CD4-positive, alpha-beta memory T cell (primary cell): ENCODE results near the gene SPTBN5. TPM values are rescaled to one million over a fixed set of nuclear protein-coding genes. Genes with fewer than 3 reads are reported as not detected.
A peak's percentile ranks its signal among the peaks of the same experiment; 100 is the strongest.

Experiments used
- CTCF ChIA-PET: fragments of 350-600 bp; sonication (Branson Sonifier 250); formaldehyde crosslinking; loops from one replicate; lab custom pipeline; 2021; ENCODE audit warnings: inconsistent platforms; ENCODE audit not compliant: partially characterized antibody; lab: Charles Lee
- POLR2A ChIA-PET: fragments of 350-600 bp; sonication (Branson Sonifier 250); formaldehyde crosslinking; loops from one replicate; lab custom pipeline; 2021; ENCODE audit not compliant: partially characterized antibody; lab: Charles Lee
- DNase-seq, 5 donors: peaks; one replicate each; pipeline versions ENCODE4 v3.0.0 to v3.0.0-alpha.2; 2020 to 2022; ENCODE audit warnings: mixed read lengths in 1 of 5
- H3K27ac ChIP-seq: one replicate; pipeline ENCODE4 v1.7.0; 2013; ENCODE audit warnings: low read depth, low read length
- H3K27me3 ChIP-seq: 2 replicates; pipeline ENCODE4 v1.7.0; 2013; ENCODE audit warnings: mild to moderate bottlenecking, low read length, moderate library complexity; ENCODE audit not compliant: insufficient read depth
- H3K36me3 ChIP-seq: 2 replicates; pipeline ENCODE4 v1.7.0; 2013; ENCODE audit warnings: mild to moderate bottlenecking, low read length, moderate library complexity; ENCODE audit not compliant: insufficient read depth
- H3K4me1 ChIP-seq: 2 replicates; pipeline ENCODE4 v1.7.0; 2013; ENCODE audit warnings: mild to moderate bottlenecking, low read length, moderate library complexity; ENCODE audit not compliant: insufficient read depth
- H3K4me3 ChIP-seq, 2 donors: one replicate each; pipeline ENCODE4 v1.7.0; 2013; ENCODE audit warnings: low read length in 2 of 2, mild to moderate bottlenecking in 1 of 2
- H3K9me3 ChIP-seq, 2 donors: one replicate each; pipeline ENCODE4 v1.7.0; 2013; ENCODE audit warnings: low read length in 2 of 2, control low read depth in 1 of 2; ENCODE audit not compliant: control insufficient read depth in 1 of 2
- H3K27ac Mint-ChIP-seq, 7 donors: one replicate each; pipeline ENCODE4 v1.8.0; 2020 to 2021; ENCODE audit warnings: mixed read lengths in 7 of 7, mild to moderate bottlenecking in 6 of 7, inconsistent platforms in 3 of 7, moderate library complexity in 3 of 7
- H3K27me3 Mint-ChIP-seq, 2 donors: one replicate each; pipeline ENCODE4 v1.8.0; 2020 to 2021; ENCODE audit warnings: mixed read lengths in 2 of 2
- H3K36me3 Mint-ChIP-seq, 2 donors: one replicate each; pipeline ENCODE4 v1.8.0; 2020 to 2021; ENCODE audit warnings: mixed read lengths in 2 of 2, inconsistent platforms in 1 of 2, mild to moderate bottlenecking in 1 of 2
- H3K4me1 Mint-ChIP-seq, 4 donors: one replicate each; pipeline ENCODE4 v1.8.0; 2020 to 2021; ENCODE audit warnings: mixed read lengths in 4 of 4, mild to moderate bottlenecking in 1 of 4
- H3K4me3 Mint-ChIP-seq, 8 donors: one replicate each; pipeline ENCODE4 v1.8.0; 2020 to 2021; ENCODE audit warnings: mixed read lengths in 8 of 8, mild to moderate bottlenecking in 7 of 8, moderate library complexity in 6 of 8, inconsistent platforms in 3 of 8
- H3K9me3 Mint-ChIP-seq, 8 donors: one replicate each; pipeline ENCODE4 v1.8.0; 2020 to 2021; ENCODE audit warnings: mixed read lengths in 8 of 8, mild to moderate bottlenecking in 5 of 8, inconsistent platforms in 3 of 8, moderate library complexity in 1 of 8
- intact Hi-C: fragments of 100-400 bp; cut with micrococcal nuclease; formaldehyde crosslinking; loops from one replicate; pipeline ENCODE4 v1.15.1; 2023
- polyA plus RNA-seq, 2 donors: library from polyadenylated mRNA; unstranded; fragments of 300-500 nt; fragmentation: Illumina TruSeq; gene quantifications; one replicate each; pipeline ENCODE4 v1.2.3, GENCODE V29; 2021
- total RNA-seq, 2 experiments: library from RNA; stranded (reverse); gene quantifications; one replicate each; pipeline ENCODE4 v1.2.3, GENCODE V29; 2021

SPTBN5 gene
- total and polyA plus RNA-seq, 4 experiments from 2014 or later = 0.03 to 2.7 (median 2.4) TPM; not detected in 1

- peak overlapping the region; percentile 94 to 100 (median 100) for H3K27ac Mint-ChIP-seq
- Histone ChIP-seq H3K36me3 (no peaks in the 10 kb centered on the region), H3K4me3 (no peak overlapping the region), H3K27me3 (no peaks in the 10 kb centered on the region), H3K27ac (peak overlapping the region; percentile 97), H3K9me3 (no peaks in the 10 kb centered on the region), H3K4me1 (peaks cover 57% of the 10 kb centered on the region)
- CTCF ChIA-PET = interaction anchor here (1.3 to 10.5 kb wide), 3 partner anchors 10 to 158 kb away, joined by 5 to 127 read pairs (median 7); partner anchors contain the start of gene MAPKBP1
- POLR2A ChIA-PET = interaction anchor here (1.4 to 12.6 kb wide), 2 partner anchors 37 to 63 kb away, joined by 3 to 245 read pairs; partner anchors contain the start of gene EHD4
- no peak for DNase-seq
- H3K36me3 Mint-ChIP-seq = peaks cover 0 to 5% of the 10 kb centered on the region in 2 donors
- no peaks in the 10 kb centered on the region for H3K9me3 Mint-ChIP-seq
- intact Hi-C loops = no loop called here
- H3K27me3 Mint-ChIP-seq = no peaks in the 10 kb centered on the region
- H3K4me3 Mint-ChIP-seq = peak overlapping the region in 1 of 8 donors; percentile 12
- peaks cover 32 to 53% (median 49%) of the 10 kb centered on the region in 4 donors for H3K4me1 Mint-ChIP-seq
Observed at GRCh38 chr15:41932511-41933289, 38.8 kb upstream of the SPTBN5 start.

DNA sequence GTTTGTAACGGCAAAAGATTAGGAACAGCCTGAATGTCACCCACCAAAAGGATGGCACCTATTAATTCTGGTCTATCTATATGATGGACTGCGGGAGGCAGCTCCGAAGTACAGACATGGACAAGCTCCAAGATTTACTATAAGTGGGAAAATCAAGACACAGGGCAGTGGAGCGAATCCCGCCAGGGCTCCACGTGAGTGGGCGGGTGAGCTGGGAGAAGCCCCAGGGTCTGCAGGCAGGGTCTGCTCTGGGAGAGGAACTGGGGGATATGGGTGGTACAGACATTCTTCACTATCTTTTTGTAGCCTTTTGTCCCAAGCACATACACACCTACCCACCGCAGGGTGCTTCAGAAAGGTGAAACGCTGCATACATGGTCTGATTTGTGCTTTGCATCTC lies 38.2 kb upstream of the SPTBN5 start:
- peak overlapping the region in 6 of 7 donors; percentile 47 to 100 (median 87) for H3K27ac Mint-ChIP-seq
- no peak overlapping the region for H3K4me3 ChIP-seq
- DNase-seq = no peak
- H3K27ac ChIP-seq = no peak overlapping the region
- H3K4me1 Mint-ChIP-seq = peaks cover 27 to 52% (median 45%) of the 10 kb centered on the region in 4 donors
- no peaks in the 10 kb centered on the region for H3K9me3 ChIP-seq
- POLR2A ChIA-PET = interaction anchor here (1.4 to 12.6 kb wide), 3 partner anchors 27 to 62 kb away, joined by 3 to 245 read pairs (median 3); partner anchors contain the start of gene EHD4
- peaks cover 0 to 3% of the 10 kb centered on the region in 2 donors for H3K36me3 Mint-ChIP-seq
- intact Hi-C loops = no loop called here
- CTCF ChIA-PET = interaction anchor here (0.9 to 10.5 kb wide), 4 partner anchors 16 to 159 kb away, joined by 3 to 127 read pairs (median 4); no protein-coding TSS in a partner anchor
- H3K27me3 ChIP-seq = no peaks in the 10 kb centered on the region
- no peaks in the 10 kb centered on the region for H3K36me3 ChIP-seq
- H3K4me1 ChIP-seq = peaks cover 53% of the 10 kb centered on the region
- no peaks in the 10 kb centered on the region for H3K27me3 Mint-ChIP-seq
- no peaks in the 10 kb centered on the region for H3K9me3 Mint-ChIP-seq
- no peak overlapping the region for H3K4me3 Mint-ChIP-seq

GRCh38 chr15:41930867-41931222 lies 37.0 kb upstream of the SPTBN5 start:
- Mint-ChIP-seq H3K4me1 (peaks cover 28 to 52% (median 46%) of the 10 kb centered on the region in 4 donors), H3K27ac (no peak overlapping the region), H3K9me3 (no peaks in the 10 kb centered on the region), H3K36me3 (peaks cover 0 to 8% of the 10 kb centered on the region in 2 donors), H3K4me3 (no peak overlapping the region), H3K27me3 (no peaks in the 10 kb centered on the region)
- no peaks in the 10 kb centered on the region for H3K9me3 ChIP-seq
- POLR2A ChIA-PET = interaction anchor here (1.6 to 12.6 kb wide), 2 partner anchors 26 to 39 kb away, joined by 3 to 245 read pairs; partner anchors contain the start of gene EHD4
- H3K27me3 ChIP-seq = no peaks in the 10 kb centered on the region
- no peak overlapping the region for H3K27ac ChIP-seq
- no peak for DNase-seq
- CTCF ChIA-PET = interaction anchor here (1.4 to 1.6 kb wide), 2 partner anchors 15 to 158 kb away, joined by 3 to 4 read pairs; no protein-coding TSS in a partner anchor
- H3K36me3 ChIP-seq = no peaks in the 10 kb centered on the region
- H3K4me1 ChIP-seq = peaks cover 53% of the 10 kb centered on the region
- intact Hi-C loops = no loop called here
- no peak overlapping the region for H3K4me3 ChIP-seq

DNA sequence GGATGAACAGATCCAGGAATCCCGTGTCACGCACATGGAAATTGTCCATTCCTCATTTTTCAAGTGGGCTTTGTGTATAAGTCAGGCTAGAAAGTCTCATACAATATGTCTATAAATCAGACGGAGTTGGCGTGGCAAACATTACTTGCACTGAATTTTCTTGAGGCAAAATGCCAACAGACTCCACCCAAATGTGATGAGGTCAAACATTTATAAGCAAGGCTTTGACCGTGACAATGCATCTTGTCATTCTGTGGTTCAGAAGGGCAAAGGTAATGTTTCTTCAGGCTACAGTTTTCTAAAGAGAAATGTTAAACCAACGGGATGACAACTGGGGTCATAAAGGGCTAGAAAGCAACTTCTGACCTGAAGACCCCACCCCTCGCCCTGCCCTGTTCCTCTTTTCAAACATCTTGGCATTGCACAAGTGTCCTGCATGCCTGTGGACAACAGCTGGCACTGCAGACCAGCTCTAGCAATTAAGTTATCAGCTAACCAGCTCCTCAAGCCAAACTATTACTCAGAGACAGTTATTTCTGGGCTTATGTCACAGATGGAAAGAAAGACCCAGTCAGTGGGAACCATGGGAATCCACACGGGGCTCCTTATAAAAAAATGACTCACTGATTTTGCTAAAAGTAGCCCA lies 36.5 kb upstream of the SPTBN5 start:
- H3K36me3 ChIP-seq = no peaks in the 10 kb centered on the region
- intact Hi-C loops = no loop called here
- H3K4me1 ChIP-seq = peaks cover 48% of the 10 kb centered on the region
- Mint-ChIP-seq H3K36me3 (peaks cover 0 to 8% of the 10 kb centered on the region in 2 donors), H3K27ac (peak overlapping the region in 3 of 7 donors; percentile 32 to 78 (median 42)), H3K4me3 (no peak overlapping the region), H3K9me3 (no peaks in the 10 kb centered on the region), H3K27me3 (no peaks in the 10 kb centered on the region), H3K4me1 (peaks cover 23 to 52% (median 44%) of the 10 kb centered on the region in 4 donors)
- POLR2A ChIA-PET = interaction anchor here (1.6 to 12.6 kb wide), 2 partner anchors 26 to 40 kb away, joined by 3 to 245 read pairs; partner anchors contain the start of gene EHD4
- CTCF ChIA-PET = interaction anchor here (1.6 to 2.2 kb wide), 2 partner anchors 40 to 158 kb away, joined by 3 to 4 read pairs; no protein-coding TSS in a partner anchor
- no peak for DNase-seq
- H3K4me3 ChIP-seq = no peak overlapping the region
- no peak overlapping the region for H3K27ac ChIP-seq
- no peaks in the 10 kb centered on the region for H3K9me3 ChIP-seq
- H3K27me3 ChIP-seq = no peaks in the 10 kb centered on the region

DNA sequence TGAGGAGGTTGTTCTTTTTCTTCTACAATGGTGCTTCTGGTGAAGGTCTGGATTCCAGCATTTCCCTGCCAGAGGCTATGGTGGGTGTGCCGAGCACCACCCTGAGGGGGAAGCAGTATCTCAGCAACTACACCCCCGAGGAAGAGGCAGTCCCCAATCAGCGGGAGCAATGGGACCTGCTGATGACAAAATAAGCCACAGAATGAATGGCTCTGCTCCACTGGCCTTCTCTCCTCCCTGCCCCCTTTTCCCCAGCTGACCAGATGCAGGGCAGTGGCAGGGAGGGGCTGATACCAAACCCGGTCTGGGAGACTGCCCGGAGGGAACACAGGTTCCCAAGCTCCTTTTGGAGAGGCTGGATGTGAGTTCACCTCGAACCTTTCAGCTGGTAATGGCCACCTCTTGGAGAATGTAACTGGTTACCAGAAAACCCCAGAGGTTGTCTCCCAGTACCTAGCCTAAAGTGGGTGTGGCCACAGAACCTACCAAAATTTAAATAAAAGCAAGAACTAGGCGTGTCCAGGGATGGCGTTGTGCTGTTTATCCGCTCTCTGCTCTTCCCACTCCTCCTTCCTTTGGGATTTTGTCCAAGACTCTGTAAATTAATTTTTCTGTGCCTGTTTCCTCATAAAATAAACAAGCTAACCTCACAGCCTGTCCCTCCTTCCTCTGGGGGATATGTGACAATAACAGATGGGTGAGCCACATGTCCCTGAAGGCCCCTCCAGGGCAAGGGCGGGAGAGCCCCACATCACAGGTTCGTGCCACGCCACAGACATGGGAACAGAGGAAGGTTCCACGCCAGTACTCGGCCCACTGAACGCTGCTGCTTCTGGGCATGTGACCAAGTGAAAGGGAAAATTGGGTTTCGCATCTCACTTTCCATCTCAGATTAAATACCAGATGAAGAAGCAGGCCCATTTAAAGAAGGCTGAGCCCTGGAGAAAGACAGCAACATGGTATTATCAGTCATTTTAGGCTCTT lies 35.1 kb upstream of the SPTBN5 start:
- Mint-ChIP-seq H3K36me3 (peaks cover 0 to 13% of the 10 kb centered on the region in 2 donors), H3K9me3 (no peaks in the 10 kb centered on the region), H3K4me1 (peaks cover 13 to 41% (median 31%) of the 10 kb centered on the region in 4 donors), H3K27me3 (no peaks in the 10 kb centered on the region), H3K27ac (peak overlapping the region in 6 of 7 donors; percentile 21 to 86 (median 53)), H3K4me3 (no peak overlapping the region)
- Histone ChIP-seq H3K4me1 (peaks cover 34% of the 10 kb centered on the region), H3K27ac (no peak overlapping the region), H3K27me3 (no peaks in the 10 kb centered on the region), H3K9me3 (no peaks in the 10 kb centered on the region), H3K4me3 (no peak overlapping the region), H3K36me3 (no peaks in the 10 kb centered on the region)
- ChIA-PET CTCF (interaction anchor here (1.0 to 2.2 kb wide), 3 partner anchors 9 to 41 kb away, joined by 4 to 14 read pairs (median 4); no protein-coding TSS in a partner anchor), POLR2A (no interaction called here)
- DNase-seq = no peak
- intact Hi-C loops = no loop called here

GRCh38 chr15:41928100-41928499 lies 34.2 kb upstream of the SPTBN5 start:
- Mint-ChIP-seq H3K9me3 (no peaks in the 10 kb centered on the region), H3K27ac (peak overlapping the region in 3 of 7 donors; percentile 33 to 48 (median 48)), H3K27me3 (no peaks in the 10 kb centered on the region), H3K4me1 (peaks cover 13 to 33% (median 24%) of the 10 kb centered on the region in 4 donors), H3K4me3 (no peak overlapping the region), H3K36me3 (peaks cover 0 to 18% of the 10 kb centered on the region in 2 donors)
- Histone ChIP-seq H3K27me3 (no peaks in the 10 kb centered on the region), H3K27ac (no peak overlapping the region), H3K9me3 (no peaks in the 10 kb centered on the region), H3K4me3 (no peak overlapping the region), H3K4me1 (peaks cover 26% of the 10 kb centered on the region), H3K36me3 (no peaks in the 10 kb centered on the region)
- intact Hi-C loops = no loop called here
- DNase-seq = no peak
- ChIA-PET CTCF (interaction anchor here (1.7 to 2.2 kb wide), 2 partner anchors 9 to 42 kb away, joined by 4 to 14 read pairs; no protein-coding TSS in a partner anchor), POLR2A (no interaction called here)
